Activated CD4-positive, alpha-beta T cell treated with anti-CD3 and anti-CD28 coated beads for 48 hours (primary cell): ENCODE measurements around the gene CYP2A6.
"Not testable (repeated sequence)": the region's sequence is repeated elsewhere in the genome, so short reads cannot be mapped to it uniquely, and the experiment has no call there.

ENCODE experiments used
- DNase-seq: peaks from one replicate; pipeline ENCODE4 v3.0.0-alpha.2; 2020

CYP2A6 gene

GRCh38 chr19:40850277-40850676 is at the start of gene CYP2A6:
CYP2A6 (minus strand) TSS chr19:40850447; CDS start chr19:40850426, 21 bp downstream.
- not testable (repeated sequence) for DNase-seq

DNA sequence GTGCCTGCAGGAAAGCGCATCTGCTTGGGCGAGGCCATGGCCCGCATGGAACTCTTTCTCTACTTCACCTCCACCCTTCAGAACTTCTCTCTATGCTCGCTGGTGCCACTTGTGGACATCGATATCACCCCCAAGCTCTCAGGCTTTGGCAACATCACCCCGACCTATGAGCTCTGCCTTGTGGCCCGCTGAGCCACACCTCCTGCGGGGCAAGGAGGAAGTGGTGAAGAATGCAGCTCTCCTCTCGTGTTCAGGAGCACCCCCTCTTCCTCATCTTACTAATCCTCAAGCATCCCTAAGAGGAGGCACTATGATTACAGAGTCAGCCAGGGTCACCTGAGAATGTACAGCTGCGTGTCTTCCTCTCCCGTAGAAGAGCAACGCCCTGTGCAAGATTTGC is 49.7 kb upstream of the CYP2A6 start:
- peak; percentile 25 for DNase-seq

DNA sequence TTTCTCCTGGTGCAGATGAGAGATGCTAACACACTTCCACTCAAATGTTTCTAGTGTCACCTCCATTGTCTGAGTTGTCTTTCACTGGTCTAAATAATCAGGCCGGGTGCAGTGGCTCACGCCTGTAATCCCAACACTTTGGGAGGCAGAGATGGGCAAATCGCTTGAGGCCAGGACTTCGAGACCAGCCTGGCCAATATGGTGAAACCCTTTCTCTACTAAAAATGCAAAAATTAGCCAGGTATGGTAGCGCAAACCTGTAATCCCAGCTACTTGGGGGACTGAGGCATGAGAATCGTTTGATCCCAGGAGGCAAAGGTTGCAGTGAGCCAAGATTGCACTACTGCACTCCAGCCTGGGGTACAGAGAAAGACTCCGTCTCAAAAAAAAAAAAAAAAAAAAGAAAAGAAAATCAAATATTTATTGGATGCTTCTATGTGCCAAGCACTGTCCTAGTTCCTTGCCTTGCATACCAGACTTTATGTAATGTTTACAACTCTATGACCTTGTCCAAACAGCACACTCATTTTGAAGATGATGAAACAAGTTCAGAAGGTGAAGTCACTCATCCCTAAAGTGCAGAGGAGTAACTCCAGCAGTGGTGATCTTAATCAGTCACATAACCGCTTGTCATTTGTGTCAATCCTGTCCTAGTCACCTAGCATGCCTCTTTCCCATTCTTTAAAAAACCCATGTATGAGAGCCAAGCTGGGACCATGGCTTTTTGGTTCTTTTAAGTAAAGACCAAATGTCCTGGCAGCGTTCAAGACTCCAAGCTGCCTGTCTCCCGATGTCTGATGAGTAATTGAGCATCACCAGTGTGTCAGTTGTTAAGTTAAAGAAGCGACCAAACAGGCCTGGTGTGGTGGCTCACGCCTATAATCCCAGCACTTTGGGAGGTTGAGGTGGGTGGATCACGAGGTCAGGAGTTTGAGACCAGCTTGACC is 46.9 kb upstream of the CYP2A6 start:
- not testable (repeated sequence) for DNase-seq

DNA sequence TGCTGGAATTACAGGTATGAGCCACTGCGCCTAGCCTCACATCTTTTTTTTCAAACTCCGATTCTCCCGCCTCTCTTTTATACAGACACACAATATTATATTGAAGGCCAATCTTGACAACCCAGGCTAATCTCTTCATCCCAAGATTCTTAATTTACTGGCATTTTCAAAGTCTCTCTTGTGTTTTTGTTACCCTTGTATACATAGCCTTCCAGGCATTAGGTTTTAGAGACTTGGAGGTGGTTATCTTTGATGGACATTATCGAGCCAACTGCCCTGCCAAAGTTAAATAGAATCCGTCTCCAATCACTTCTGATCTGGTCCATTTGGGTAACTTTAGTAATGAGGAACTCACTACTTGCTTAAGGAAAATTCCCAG is 46.2 kb upstream of the CYP2A6 start:
- no peak for DNase-seq

GRCh38 chr19:40893112-40893511 is 42.9 kb upstream of the CYP2A6 start:
- no peak for DNase-seq

DNA sequence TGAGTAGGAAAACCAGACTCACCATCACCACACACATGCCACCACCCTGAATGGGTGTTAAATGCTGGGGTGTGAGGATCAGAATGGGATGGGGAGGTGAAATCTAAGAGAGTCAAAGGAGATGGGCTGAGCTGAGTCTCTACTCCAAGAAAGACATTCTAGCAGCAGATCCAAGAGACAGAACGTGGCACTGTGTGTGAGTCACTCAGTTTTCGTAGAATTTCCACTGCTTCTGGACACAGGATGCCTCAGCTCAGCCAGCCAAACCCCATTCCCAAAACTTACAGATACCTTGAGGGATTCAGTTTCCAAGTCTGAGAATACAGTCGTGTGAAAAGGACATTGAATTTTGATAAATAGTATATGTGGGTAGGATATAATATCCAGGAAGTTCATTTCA is 39.1 kb upstream of the CYP2A6 start:
- DNase-seq, result no peak

DNA sequence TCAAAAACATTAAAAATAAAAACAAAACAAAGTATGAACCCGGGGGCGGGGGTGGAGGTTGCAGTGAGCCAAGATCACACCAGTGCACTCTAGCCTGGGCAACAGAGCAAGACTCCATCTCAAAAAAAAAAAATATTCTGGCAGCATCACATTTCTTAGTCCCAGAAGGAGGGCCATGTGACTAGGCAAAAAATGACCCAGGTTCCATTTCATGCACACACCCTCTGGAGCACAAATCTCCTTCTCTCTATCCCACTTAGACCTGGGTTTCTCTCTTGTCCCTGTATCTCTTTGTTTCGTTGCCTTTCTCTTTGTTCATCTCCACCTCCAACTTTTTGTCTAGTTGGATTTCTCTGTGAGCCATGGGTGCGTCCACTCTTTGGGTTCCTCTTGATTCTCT is 37.9 kb upstream of the CYP2A6 start:
- DNase-seq, result no peak

DNA sequence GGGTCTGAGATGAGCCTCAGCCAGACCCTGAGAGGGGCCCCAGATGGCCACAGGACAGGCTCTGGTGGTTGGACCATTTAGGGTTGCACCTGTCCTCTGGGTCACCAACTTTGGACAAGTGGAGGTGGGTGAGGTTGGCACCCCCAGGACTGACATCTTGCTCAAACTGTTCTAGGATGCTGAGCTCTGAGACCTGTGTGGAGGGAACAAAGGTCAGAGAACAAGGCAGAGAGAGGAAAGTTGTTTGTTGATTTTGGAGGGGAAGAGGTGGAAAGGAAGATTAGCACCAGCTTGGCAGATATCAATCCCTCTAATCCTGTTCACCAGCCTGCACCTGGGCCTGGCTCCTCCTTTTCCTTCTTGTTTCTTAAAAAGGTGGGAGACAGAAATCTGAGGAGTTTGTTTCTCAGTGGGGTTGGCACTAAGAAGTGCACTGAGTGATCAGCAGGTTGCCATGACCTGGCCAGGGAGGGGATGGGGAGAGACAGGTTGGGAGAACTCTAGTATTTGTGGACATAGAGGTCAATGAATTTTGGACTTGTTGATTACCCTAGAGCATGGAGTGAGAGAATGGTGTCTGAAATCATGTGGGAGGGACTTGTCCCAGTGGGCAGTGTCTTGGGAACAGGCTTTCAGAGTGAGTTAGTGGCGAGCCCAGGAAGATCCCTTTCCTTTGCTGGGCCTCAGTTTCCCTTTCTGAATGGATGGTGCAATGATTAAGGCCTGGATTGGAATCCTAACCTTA is 34.1 kb upstream of the CYP2A6 start:
- DNase-seq, result not testable (repeated sequence)

- DNase-seq, result not testable (repeated sequence)
Observed at GRCh38 chr19:40882062-40882461, 31.8 kb upstream of the CYP2A6 start, which contains the start of gene CYP2A7. CYP2A7 (minus strand) TSS chr19:40882231; CDS start chr19:40882210, 21 bp downstream.

DNA sequence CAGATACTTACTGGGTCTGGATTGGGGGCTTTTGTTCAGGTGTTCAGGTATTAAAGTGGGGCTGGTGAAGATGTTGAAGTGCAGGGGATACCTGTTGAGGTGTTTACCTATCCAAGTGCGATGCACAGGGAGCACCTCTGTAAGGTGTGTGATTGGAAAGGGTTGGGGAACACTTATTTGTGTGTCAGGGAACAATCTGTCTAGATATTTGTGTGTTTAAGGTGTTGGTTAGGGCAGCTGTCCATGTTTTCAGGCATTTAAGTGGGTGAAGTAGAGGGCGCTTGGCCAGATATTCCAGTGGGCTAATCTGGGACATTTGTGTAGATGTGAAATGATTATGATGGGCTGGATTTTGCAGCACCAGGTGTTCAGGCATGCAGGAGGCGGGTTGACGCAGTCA is 29.1 kb upstream of the CYP2A6 start:
- DNase-seq, result not testable (repeated sequence)

DNA sequence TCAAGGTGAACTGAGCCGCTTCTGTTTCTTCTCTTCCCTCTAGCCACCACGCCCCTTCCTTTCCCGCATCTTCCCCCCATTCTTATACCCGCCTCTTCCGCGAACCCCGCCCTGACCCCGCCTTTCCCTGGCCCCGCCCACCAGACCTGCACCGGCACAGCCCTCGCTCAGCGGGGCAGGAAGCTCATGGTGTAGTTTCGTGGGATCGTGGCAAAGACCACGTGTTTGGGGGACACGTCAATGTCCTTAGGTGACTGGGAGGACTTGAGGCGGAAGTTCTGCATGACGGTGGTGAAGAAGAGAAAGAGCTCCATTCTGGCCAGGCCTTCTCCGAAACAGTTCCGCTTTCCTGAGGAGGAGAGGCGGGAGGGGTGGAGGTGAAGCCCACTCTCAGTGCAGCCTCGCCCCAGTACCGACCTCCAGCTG is 25.3 kb upstream of the CYP2A6 start:
- DNase-seq, result peak; percentile 90

- DNase-seq, result not testable (repeated sequence)
Observed at GRCh38 chr19:40874874-40875273, 24.6 kb upstream of the CYP2A6 start.

GRCh38 chr19:40873873-40874272 is 23.6 kb upstream of the CYP2A6 start:
- DNase-seq, result not testable (repeated sequence)

DNA sequence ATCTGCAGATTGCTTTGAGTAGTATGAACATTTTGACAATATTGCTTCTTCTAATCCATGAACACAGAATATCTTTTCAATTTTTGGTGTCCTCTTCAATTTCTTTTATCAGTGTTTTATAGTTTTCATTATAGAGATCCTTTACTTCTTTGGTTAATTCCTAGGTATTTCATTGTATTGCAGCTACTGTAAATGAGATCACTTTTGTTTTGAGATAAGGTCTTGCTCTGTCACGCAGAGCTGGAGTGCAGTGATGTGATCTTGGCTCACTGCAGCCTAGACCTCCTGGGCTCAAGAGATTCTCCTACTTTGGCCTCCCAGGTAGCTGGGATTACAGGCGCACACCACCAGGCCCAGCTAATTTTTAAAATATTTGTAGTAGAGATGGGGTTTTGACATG is 22.0 kb upstream of the CYP2A6 start:
- no peak for DNase-seq

GRCh38 chr19:40867701-40868100 is 17.5 kb upstream of the CYP2A6 start:
- no peak for DNase-seq

DNA sequence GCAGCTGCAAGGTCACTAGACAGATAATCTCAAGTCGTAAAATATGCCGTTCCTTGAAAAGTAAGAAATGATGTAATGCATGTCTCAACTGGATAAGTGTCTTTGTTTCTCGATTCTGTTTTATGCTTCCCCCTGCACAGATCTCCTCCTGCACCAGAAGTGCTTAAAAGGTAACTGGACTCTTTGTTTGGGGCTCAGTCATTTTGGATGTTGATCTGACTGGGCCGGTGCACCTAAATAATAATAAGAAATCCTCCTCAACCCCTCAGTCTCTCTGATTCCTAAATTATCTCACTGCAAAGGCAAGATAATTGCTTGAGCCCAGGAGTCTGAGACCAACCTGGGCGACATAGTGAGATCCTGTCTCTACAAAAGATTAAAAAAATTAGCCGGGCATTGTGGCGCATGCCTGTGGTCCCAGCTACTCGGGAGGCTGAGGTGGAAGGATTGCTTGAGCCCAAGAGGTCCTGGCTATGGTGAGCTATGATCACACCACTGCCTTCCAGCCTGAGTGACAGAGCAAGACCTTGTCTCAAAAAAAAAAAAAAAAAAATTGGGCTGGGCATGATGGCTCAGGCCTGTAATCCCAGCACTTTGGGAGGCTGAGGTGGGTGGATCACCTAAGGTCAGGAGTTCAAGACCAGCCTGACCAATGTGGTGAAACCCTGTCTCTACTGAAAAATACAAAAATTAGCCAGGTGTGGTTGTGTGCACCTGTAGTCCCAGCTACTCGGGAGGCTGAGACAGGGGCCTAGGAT is 14.7 kb upstream of the CYP2A6 start:
- DNase-seq, result not testable (repeated sequence)

- DNase-seq, result no peak
Observed at GRCh38 chr19:40862785-40863184, 12.5 kb upstream of the CYP2A6 start.

- no peak for DNase-seq
Observed at GRCh38 chr19:40862333-40862732, 12.1 kb upstream of the CYP2A6 start.

DNA sequence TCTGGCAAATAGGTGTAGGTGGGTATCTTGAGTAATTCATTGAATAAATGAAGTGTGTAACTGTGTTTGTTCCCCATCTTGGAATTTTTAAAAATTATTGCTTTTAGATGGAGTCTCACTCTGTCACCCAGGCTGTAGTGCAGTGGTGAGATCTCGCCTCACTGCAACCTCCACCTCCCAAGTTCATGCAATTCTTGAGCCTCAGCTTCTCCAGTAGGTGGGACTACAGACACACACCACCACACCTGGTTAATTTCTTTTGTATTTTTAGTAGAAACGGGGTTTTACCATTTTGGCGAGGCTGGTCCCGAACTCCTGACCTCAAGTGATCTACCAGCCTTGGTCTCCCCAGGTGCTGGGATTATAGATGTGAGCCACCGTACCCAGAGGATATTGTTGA is 7.9 kb upstream of the CYP2A6 start:
- no peak for DNase-seq

GRCh38 chr19:40852467-40853152 is 2.4 kb upstream of the CYP2A6 start:
- not testable (repeated sequence) for DNase-seq

GRCh38 chr19:40846722-40847121 is 3.5 kb downstream of the CYP2A6 start:
- DNase-seq, result not testable (repeated sequence)

DNA sequence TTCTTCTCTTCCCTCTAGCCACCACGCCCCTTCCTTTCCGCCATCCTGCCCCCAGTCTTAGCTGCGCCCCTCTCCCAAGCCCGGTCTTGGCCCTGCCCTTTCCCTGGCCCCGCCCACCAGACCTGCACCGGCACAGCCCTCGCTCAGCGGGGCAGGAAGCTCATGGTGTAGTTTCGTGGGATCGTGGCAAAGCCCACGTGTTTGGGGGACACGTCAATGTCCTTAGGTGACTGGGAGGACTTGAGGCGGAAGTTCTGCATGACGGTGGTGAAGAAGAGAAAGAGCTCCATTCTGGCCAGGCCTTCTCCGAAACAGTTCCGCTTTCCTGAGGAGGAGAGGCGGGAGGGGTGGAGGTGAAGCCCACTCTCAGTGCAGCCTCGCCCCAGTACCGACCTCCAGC is 6.6 kb downstream of the CYP2A6 start:
- peak; percentile 75 for DNase-seq
